ENCODE measurements around the gene RNF208. TPM values are rescaled to one million over a fixed set of nuclear protein-coding genes. Genes with fewer than 3 reads are reported as not detected.

RNF208 gene
- total RNA-seq, 1 donor from 2014 or later, result 12.8 TPM

DNA sequence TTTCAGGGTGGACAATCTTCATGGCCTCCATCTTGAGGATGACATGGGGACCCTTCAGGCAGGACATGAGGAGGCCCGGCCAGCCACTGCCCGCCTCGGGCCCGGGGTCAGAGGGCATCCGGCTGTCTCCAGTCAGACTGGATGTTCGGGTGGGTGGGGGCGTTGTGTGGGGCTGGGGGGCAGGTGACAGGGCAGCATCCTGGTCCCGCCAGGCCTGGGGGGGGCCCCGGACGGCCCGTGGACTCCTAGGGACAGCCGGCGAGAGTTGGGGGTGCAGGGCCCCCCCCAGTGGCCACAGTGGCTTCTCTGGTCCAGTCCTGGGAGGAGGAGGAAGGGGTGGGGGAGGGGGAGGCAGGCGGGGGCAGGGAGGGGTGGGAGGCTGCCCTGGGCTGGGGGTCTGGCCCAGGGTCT is 940 bp downstream of the RNF208 start:
- no peaks in the 10 kb centered on the region for H3K9me3 Mint-ChIP-seq
- H3K4me1 Mint-ChIP-seq, result peaks cover 4% of the 10 kb centered on the region
- intact Hi-C loops (cut with micrococcal nuclease), result no loop called here
- no peaks in the 10 kb centered on the region for H3K36me3 Mint-ChIP-seq (ENCODE audit: low read depth)
- peak overlapping the region; percentile 41 for H3K27ac Mint-ChIP-seq
- no peak for DNase-seq
- H3K27me3 Mint-ChIP-seq, result no peaks in the 10 kb centered on the region
- H3K4me3 Mint-ChIP-seq, result peak overlapping the region; percentile 74

DNA sequence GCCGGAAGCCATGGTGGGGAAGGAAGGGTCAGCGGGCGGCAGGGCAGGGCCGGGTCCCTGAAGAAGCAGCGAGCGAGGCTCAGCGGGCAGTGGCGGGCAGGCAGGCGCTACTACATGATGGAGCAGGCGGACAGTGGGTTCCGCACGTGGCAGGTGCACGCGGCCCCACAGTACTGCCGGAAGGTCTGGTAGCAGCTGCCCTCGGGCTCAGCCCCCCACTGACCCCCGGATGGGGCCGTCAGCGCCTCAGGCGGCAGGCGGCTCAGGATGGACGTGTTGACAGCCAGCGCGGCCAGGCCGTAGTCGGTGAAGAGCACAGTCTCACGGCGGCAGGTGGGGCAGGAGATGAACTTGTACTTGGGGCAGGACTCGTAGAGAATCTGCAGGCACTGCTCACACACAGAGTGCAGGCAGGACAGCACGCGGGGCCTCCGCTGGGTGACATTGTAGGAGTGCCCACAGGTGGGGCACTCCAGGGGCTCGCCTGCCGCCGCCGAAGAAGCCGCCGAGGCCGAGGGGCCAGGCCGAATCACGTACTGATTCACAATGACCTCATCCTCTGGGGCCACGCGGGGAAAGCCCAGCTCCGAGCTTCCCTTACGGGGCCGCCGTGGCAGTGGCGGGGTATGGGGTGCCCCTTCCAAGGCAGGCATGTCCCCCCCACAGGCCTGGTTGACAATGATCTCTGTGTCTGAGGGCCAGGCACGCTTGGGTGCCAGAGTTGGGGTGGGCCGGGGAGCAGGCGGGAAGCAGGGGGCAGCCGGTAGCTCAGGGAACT is 1.5 kb downstream of the RNF208 start:
- Mint-ChIP-seq H3K27me3 (no peaks in the 10 kb centered on the region), H3K4me3 (peak overlapping the region; percentile 74), H3K4me1 (peaks cover 4% of the 10 kb centered on the region)

DNA sequence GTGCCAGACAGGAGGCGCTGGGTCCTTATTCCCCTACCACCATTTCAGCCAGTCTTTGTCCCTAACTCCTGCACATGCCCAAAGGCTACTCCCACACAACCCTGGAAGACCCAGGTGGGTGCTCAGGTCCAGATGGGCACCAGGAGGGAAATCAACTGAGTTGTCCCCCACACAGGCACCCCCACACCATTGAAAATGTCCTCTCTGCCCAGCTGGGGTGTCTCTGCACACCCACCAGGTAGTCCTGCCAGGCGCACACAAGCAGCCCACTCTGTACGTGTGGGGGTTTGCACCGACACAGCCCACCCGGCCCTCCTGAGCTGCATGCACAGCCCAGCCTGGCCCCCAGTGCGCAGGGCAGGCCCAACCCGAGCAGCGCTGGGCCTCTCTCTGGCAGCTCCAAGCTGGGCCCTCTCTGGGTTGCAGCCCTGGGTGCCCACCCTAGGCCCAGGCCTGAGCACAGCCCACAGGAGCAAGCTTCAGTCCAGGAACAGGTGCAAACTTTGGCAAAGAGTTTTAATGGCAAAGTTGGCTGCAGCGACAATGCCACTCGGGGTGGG is 2.2 kb downstream of the RNF208 start:
- Mint-ChIP-seq H3K27ac (no peak overlapping the region), H3K27me3 (no peaks in the 10 kb centered on the region), H3K4me1 (peaks cover 4% of the 10 kb centered on the region), H3K36me3 (ENCODE audit: low read depth) (no peaks in the 10 kb centered on the region), H3K4me3 (peak overlapping the region; percentile 45), H3K9me3 (no peaks in the 10 kb centered on the region)
- intact Hi-C loops (cut with micrococcal nuclease), result no loop called here
- no peak for DNase-seq

More for the DNA sequence above, 1.5 kb downstream of the RNF208 start:
- Mint-ChIP-seq H3K36me3 (ENCODE audit: low read depth) (no peaks in the 10 kb centered on the region), H3K9me3 (no peaks in the 10 kb centered on the region), H3K27ac (peak overlapping the region; percentile 41)
- DNase-seq, result no peak
- intact Hi-C loops (cut with micrococcal nuclease), result no loop called here

DNA sequence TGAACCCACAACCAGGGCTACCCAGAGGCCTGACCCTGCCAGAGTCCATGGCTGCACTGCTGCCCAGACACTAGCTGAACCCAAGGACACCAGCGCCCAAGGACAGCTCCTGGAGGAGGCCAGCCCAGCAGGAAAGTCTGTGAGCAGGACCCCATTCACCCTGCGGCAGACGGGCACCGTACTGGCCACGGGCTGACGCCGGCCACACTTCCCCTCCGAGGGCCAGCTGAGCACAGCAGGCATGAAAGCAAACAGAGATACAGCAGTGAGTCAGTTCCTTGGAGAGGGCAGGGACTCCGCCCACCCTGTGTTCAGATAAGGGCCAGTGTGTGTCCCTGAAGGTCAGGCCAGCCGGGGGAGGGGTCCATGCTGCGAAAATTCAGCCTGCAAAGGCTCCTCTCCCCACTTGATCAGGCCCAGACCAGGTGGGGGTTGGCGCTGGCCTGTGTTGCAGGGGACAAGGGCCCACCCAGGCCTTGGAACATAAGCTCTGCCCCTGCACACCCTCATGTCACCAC is 3.2 kb downstream of the RNF208 start:
- no peak for DNase-seq
- intact Hi-C loops (cut with micrococcal nuclease), result no loop called here
- H3K27ac Mint-ChIP-seq, result no peak overlapping the region
- no peaks in the 10 kb centered on the region for H3K9me3 Mint-ChIP-seq
- peaks cover 2% of the 10 kb centered on the region for H3K4me1 Mint-ChIP-seq
- H3K36me3 Mint-ChIP-seq (ENCODE audit: low read depth), result no peaks in the 10 kb centered on the region
- H3K27me3 Mint-ChIP-seq, result no peaks in the 10 kb centered on the region
- no peak overlapping the region for H3K4me3 Mint-ChIP-seq

DNA sequence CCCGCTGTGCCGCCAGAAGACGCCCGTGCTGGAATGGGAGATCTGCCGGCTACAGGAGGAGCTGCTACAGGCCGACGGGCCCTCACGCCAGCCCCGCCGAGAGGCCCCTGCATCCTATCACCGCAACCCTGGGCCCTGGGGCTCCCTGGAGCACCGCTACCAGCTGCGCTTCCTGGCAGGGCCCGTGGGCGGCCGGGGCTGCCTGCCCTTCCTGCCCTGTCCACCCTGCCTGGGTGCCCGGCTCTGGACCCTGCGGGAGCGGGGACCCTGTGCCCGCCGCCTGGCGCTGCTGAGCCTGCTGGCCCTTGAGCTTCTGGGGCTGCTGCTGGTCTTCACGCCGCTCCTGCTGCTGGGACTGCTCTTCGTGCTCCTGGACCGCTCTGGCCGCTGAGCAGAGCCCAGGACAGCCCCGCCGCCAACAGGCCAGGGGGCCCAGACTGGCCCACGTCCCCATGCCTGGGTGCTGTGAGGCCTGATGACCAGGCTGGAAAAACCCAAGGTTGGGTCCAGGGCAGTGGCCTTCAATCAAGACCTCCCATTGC is 3.8 kb downstream of the RNF208 start:
- Mint-ChIP-seq H3K4me1 (peaks cover 2% of the 10 kb centered on the region), H3K4me3 (no peak overlapping the region), H3K36me3 (ENCODE audit: low read depth) (no peaks in the 10 kb centered on the region), H3K9me3 (no peaks in the 10 kb centered on the region), H3K27ac (no peak overlapping the region), H3K27me3 (no peaks in the 10 kb centered on the region)
- no peak for DNase-seq
- intact Hi-C loops (cut with micrococcal nuclease), result no loop called here

DNA sequence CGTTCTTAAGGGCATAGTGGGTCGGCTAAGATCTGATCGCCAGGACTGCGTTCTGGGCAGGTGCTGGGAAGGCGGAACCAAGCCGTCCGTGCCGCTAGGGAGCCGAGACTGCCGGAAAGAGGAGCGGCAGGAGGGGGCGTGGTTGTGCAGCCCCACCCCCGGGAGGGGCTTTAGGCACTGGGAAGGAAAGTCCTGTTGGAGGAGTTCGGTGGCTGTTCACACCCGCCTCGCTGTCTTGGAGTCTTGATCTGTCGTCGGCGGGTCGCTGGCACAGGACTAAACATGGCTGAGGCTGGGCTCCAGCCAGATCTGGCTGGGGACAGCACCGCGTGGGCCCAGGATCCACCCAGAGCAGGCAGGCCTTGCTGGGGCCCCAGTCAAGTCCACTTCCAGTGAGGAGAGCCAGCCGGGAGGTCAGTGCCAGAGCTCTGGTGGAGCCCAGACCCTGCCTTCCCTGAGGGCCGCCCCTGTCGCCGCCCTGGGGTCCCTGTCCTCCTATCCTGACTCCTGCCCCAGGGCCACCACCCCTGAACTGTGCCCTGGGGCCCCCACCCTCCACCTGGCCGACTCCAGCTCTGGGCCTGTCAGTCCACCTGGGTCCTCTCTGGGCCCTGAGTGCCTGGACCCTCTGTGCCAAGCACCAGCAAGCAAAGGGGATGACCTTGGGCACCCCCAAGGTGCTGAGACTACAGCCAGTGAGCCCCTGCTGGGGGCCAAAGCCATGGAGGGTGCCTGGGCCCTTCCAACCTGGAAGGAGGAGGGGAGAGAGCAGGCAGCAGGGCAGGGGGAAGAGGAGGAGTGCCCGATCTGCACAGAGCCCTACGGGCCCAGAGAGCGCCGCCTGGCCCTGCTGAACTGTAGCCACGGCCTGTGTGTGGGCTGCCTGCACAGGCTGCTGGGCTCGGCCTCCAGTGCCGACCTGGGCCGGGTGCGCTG is 4.5 kb downstream of the RNF208 start:
- no peaks in the 10 kb centered on the region for H3K27me3 Mint-ChIP-seq
- intact Hi-C loops (cut with micrococcal nuclease), result no loop called here
- no peak overlapping the region for H3K27ac Mint-ChIP-seq
- no peaks in the 10 kb centered on the region for H3K4me1 Mint-ChIP-seq
- H3K9me3 Mint-ChIP-seq, result no peaks in the 10 kb centered on the region
- no peak overlapping the region for H3K4me3 Mint-ChIP-seq
- no peak for DNase-seq
- H3K36me3 Mint-ChIP-seq (ENCODE audit: low read depth), result peaks cover 4% of the 10 kb centered on the region

DNA sequence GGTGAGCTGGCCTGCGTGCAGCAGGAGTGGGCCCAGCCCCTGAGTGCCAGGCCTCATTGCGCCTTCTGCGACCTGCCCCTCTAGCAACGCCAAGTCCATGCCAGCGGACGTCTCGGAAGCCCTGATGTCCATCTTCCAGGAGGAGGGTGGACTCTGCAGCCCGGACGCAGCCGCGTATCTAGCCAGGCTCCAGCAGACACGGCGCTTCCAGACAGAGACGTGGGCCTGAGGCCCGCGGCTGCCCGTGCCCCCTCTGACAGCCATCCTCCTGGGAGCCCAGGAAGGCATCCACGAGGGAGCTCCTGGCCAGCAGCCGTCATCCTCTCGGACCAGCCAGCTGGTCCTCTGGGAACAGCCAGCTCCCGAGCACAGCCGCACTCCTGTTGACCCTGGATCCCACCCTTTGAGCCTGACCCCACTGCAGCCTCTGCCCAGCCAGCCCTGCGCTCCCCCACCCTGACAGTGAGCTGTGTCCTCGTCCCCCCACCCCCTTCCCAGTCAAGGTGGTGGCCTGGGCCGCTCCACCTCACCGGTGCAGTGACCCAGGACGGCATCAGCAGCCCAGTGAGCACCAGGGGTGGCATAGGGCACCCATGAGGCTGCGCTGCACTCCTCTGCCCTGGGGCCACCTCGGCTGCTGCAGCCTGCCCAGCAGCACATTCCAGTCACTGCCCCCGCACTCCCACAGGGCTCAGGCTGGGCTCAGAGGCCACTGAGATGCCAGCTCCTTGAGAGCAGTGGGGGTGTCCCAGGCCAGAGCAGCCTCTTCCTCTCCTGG is 5.7 kb downstream of the RNF208 start:
- H3K27me3 Mint-ChIP-seq, result no peaks in the 10 kb centered on the region
- intact Hi-C loops (cut with micrococcal nuclease), result no loop called here
- H3K4me1 Mint-ChIP-seq, result no peaks in the 10 kb centered on the region
- H3K4me3 Mint-ChIP-seq, result no peak overlapping the region
- DNase-seq, result no peak
- H3K27ac Mint-ChIP-seq, result no peak overlapping the region
- peaks cover 4% of the 10 kb centered on the region for H3K36me3 Mint-ChIP-seq (ENCODE audit: low read depth)
- no peaks in the 10 kb centered on the region for H3K9me3 Mint-ChIP-seq

DNA sequence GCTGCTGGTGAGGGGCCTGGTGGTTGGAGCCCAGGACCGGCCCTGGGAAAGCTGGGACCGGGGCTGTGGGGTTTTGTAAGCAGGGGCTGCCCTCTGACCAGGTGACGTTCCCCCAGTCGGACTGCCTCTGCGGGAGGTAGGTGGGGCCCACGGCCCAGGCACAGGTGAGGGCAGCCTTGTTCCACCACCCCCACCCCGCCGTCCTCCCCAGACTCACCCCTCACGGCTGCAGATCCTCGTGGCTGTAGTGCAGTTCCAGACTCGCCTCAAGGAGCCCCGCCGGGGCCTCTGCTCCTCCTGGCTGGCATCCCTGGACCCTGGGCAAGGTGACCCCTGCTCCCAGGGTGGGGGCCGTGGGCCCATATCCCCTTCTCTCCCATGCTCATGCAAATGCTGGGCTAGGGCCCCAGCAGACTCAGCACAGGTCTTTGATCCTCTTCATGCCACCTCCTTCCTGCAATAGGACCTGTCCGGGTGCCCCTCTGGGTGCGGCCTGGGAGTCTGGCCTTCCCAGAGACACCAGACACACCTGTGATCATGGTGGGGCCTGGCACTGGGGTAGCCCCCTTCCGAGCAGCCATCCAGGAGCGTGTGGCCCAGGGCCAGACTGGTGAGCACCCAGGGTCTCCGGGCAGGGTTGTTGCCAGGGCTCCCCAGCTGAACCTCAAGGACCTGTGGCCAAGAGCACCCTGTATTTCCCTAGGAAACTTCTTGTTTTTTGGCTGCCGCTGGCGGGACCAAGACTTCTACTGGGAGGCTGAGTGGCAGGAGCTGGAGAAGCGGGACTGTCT is 6.6 kb downstream of the RNF208 start:
- Mint-ChIP-seq H3K9me3 (no peaks in the 10 kb centered on the region), H3K27me3 (no peaks in the 10 kb centered on the region), H3K27ac (no peak overlapping the region), H3K36me3 (ENCODE audit: low read depth) (peaks cover 4% of the 10 kb centered on the region), H3K4me1 (no peaks in the 10 kb centered on the region), H3K4me3 (no peak overlapping the region)
- intact Hi-C loops (cut with micrococcal nuclease), result no loop called here
- DNase-seq, result no peak

DNA sequence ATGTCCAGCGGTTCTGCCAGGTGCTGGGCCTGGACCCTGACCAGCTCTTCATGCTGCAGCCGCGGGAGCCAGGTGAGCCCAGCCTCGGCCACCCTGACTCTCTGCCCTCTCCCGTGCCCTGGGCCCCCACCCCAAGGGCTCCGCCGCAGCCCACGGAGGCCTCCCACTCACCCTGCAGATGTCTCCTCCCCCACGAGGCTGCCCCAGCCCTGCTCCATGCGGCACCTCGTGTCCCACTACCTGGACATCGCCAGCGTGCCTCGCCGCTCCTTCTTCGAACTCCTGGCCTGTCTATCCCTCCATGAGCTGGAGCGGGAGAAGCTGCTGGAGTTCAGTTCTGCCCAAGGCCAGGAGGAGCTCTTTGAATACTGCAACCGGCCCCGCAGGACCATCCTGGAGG is 7.4 kb downstream of the RNF208 start:
- Mint-ChIP-seq H3K4me3 (no peak overlapping the region), H3K36me3 (ENCODE audit: low read depth) (peaks cover 6% of the 10 kb centered on the region), H3K4me1 (no peaks in the 10 kb centered on the region), H3K27me3 (no peaks in the 10 kb centered on the region), H3K9me3 (no peaks in the 10 kb centered on the region), H3K27ac (no peak overlapping the region)
- intact Hi-C loops (cut with micrococcal nuclease), result no loop called here
- DNase-seq, result no peak

DNA sequence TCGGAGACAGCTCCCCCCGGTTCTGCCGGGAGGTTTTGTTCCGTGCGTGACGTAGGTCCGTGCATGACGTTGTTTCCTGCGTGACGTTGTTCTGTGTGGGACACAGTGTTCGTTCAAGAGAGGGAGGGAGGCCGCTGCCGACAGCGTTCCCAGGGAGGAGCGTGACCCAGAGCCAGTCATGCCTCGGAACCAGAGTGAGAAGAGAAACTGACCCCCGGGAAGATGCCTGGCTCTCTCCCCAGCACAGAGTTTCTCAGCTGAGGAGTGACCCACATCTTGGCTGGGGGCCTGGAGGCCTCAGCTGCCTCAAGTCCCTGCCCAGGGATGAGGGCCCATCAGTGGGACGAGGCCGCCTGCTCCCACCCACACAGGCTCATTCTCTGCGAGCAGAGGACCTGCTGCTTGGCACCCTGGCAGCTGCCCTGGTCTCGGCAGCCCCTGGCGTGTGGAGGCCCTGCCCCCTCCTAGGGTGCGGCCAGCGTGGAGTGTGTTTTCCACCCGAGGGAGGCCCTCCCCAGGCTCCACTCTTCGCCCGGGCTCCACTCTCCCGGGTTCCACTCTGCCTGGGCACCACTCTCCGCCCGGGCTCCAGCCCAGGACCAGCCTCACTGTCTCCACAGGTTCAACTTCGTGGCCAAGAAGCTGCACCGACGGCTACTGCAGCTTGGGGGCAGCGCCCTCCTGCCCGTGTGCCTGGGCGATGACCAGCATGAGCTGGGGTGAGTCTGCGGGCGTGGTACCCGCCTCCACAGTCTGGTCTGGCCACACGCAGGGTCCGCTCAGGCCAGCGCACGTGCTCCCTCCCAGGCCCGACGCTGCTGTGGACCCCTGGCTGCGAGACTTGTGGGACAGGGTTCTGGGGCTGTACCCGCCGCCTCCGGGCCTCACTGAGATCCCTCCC is 8.6 kb downstream of the RNF208 start:
- no peak overlapping the region for H3K27ac Mint-ChIP-seq
- H3K4me3 Mint-ChIP-seq, result no peak overlapping the region
- intact Hi-C loops (cut with micrococcal nuclease), result no loop called here
- no peaks in the 10 kb centered on the region for H3K4me1 Mint-ChIP-seq
- peaks cover 11% of the 10 kb centered on the region for H3K36me3 Mint-ChIP-seq (ENCODE audit: low read depth)
- no peak for DNase-seq
- H3K9me3 Mint-ChIP-seq, result no peaks in the 10 kb centered on the region
- no peaks in the 10 kb centered on the region for H3K27me3 Mint-ChIP-seq

DNA sequence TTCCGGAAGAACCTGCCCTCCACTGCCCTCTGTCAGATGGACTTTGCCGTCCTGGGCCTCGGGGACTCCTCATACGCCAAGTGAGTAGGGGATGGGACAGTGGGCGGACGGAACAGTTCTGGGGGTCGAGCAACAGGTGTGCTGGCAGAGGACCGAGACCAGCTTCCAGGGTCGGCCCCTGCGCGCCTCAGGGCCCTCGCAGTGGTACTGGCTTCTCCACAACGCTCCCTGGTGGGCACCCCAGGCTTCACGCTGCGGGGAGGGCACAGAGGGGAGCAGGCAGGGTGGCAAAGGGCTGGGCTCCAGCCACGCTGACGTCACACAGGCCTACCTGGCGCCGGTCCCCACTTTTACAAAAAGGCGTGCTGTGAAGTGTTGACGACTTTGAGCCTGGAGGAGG is 9.5 kb downstream of the RNF208 start:
- Mint-ChIP-seq H3K27ac (no peak overlapping the region), H3K4me3 (no peak overlapping the region), H3K4me1 (peaks cover 1% of the 10 kb centered on the region), H3K27me3 (no peaks in the 10 kb centered on the region), H3K9me3 (no peaks in the 10 kb centered on the region), H3K36me3 (ENCODE audit: low read depth) (peaks cover 16% of the 10 kb centered on the region)
- intact Hi-C loops (cut with micrococcal nuclease), result no loop called here
- DNase-seq, result no peak

DNA sequence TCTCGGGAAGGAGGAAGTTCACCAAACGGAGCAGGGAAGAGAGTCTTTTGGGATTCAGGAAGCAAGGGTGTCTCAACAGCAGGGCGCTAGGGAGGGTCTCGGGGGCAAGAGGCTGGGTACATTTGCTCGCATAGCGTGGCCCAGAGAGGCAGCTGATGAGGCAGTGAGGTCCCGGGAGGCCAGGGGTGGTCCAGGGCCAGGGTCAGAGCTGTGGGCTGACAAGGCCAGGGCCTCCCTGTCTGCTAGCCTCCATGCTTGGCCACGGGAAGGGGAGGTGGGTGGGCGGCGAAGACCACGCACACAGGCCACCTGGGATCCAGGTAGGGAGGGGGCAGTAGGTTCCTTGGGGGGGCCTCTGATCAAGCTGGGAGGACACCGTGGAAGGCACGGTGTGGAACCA is 10.5 kb downstream of the RNF208 start:
- no peaks in the 10 kb centered on the region for H3K27me3 Mint-ChIP-seq
- no peak overlapping the region for H3K4me3 Mint-ChIP-seq
- no peak for DNase-seq
- H3K4me1 Mint-ChIP-seq, result peaks cover 11% of the 10 kb centered on the region
- no peaks in the 10 kb centered on the region for H3K9me3 Mint-ChIP-seq
- intact Hi-C loops (cut with micrococcal nuclease), result no loop called here
- no peak overlapping the region for H3K27ac Mint-ChIP-seq
- peaks cover 21% of the 10 kb centered on the region for H3K36me3 Mint-ChIP-seq (ENCODE audit: low read depth)

All from activated CD4-positive, alpha-beta T cell treated with anti-CD3 and anti-CD28 coated beads, Interleukin-2, amount 10 ng/mL, durations not matched to agents 24 days and 14 days (primary cell).